ENCODE data around the gene CACNA1G. TPM values are rescaled to one million over a fixed set of nuclear protein-coding genes. Genes with fewer than 3 reads are reported as not detected.
A peak's percentile ranks its signal among the peaks of the same experiment; 100 is the strongest.

CACNA1G gene
- total RNA-seq, 6 donors from 2014 or later = under 0.01 to 0.37 (median 0.11) TPM; not detected in 2

DNA sequence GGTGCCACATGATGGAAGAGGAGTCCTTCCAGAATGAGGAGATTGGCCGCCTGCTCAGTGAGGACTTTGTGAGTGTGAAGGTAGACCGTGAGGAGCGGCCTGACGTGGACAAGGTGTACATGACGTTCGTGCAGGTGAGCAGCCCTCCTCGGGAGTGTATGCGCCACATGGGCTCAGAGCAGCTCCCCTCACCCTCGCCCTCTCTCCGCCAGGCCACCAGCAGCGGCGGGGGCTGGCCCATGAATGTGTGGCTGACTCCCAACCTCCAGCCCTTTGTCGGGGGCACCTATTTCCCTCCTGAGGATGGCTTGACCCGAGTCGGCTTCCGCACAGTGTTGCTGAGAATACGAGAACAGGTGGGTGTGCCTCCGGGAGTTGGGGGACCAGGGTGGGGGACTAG is 11.7 kb upstream of the CACNA1G start:
- TF ChIP-seq, protein P1, sequence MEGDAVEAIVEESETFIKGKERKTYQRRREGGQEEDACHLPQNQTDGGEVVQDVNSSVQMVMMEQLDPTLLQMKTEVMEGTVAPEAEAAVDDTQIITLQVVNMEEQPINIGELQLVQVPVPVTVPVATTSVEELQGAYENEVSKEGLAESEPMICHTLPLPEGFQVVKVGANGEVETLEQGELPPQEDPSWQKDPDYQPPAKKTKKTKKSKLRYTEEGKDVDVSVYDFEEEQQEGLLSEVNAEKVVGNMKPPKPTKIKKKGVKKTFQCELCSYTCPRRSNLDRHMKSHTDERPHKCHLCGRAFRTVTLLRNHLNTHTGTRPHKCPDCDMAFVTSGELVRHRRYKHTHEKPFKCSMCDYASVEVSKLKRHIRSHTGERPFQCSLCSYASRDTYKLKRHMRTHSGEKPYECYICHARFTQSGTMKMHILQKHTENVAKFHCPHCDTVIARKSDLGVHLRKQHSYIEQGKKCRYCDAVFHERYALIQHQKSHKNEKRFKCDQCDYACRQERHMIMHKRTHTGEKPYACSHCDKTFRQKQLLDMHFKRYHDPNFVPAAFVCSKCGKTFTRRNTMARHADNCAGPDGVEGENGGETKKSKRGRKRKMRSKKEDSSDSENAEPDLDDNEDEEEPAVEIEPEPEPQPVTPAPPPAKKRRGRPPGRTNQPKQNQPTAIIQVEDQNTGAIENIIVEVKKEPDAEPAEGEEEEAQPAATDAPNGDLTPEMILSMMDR (IDR thresholded peaks at IDR 0.05) = no peak
- TF ChIP-seq POLR2A (IDR thresholded peaks at IDR 0.05) = no peak
- no peak for TF ChIP-seq EP300 (IDR thresholded peaks at IDR 0.05)
- TF ChIP-seq POLR2AphosphoS5 (IDR thresholded peaks at IDR 0.05) = no peak
- H3K27me3 ChIP-seq = no peaks in the 10 kb centered on the region
- no peaks in the 10 kb centered on the region for H3K9me3 ChIP-seq
- no peak overlapping the region for H3K27ac ChIP-seq
- DNase-seq (no peak), ATAC-seq (ENCODE audit: low FRiP score in 2 of 2) (no peak)
- 93 to 96% methylated on average over 12 to 18 of the region's 18 CpGs for WGBS, 2 donors
- peaks cover 12 to 26% (median 13%) of the 10 kb centered on the region in 4 donors for H3K4me1 ChIP-seq
- no peak overlapping the region for H3K4me3 ChIP-seq
- peaks cover 0 to 11% (median 3%) of the 10 kb centered on the region in 4 donors for H3K36me3 ChIP-seq

- Histone ChIP-seq H3K9me3 (no peaks in the 10 kb centered on the region), H3K27ac (no peak overlapping the region), H3K4me3 (no peak overlapping the region), H3K4me1 (peaks cover 12 to 26% (median 13%) of the 10 kb centered on the region in 4 donors), H3K36me3 (peaks cover 0 to 11% (median 3%) of the 10 kb centered on the region in 4 donors), H3K27me3 (no peaks in the 10 kb centered on the region)
- no peak for TF ChIP-seq POLR2A (IDR thresholded peaks at IDR 0.05)
- TF ChIP-seq EP300 (IDR thresholded peaks at IDR 0.05) = no peak
- TF ChIP-seq, protein P1 (IDR thresholded peaks at IDR 0.05) = no peak
- TF ChIP-seq POLR2AphosphoS5 (IDR thresholded peaks at IDR 0.05) = no peak
- ATAC-seq (ENCODE audit: low FRiP score in 2 of 2) (no peak), DNase-seq (no peak)
- WGBS, 2 donors = 99 to 100% methylated on average over 3 to 15 of the region's 19 CpGs
Measured at GRCh38 chr17:50549256-50549941, 11.1 kb upstream of the CACNA1G start.

DNA sequence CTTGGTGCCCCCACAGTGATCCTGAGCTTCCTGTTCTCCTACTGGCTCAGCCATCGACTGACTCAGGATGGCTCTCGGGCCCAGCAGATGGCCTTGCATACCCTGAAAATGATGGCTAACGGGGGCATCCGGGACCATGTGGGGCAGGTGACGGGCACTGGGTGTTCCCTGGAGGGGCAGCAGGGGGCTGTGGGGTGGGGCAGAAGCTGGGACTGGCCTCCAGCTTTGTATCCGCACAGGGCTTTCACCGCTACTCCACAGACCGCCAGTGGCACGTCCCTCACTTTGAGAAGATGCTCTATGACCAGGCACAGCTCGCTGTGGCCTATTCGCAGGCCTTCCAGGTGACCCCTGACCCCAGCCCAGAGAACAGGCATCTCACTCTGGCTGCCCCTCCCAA is 10.5 kb upstream of the CACNA1G start:
- Histone ChIP-seq H3K36me3 (peaks cover 0 to 11% (median 4%) of the 10 kb centered on the region in 4 donors), H3K4me3 (no peak overlapping the region), H3K27ac (no peak overlapping the region), H3K4me1 (peaks cover 12 to 26% (median 13%) of the 10 kb centered on the region in 4 donors), H3K9me3 (no peaks in the 10 kb centered on the region), H3K27me3 (no peaks in the 10 kb centered on the region)
- no peak for DNase-seq
- no peak for ATAC-seq (ENCODE audit: low FRiP score in 2 of 2)
- no peak for TF ChIP-seq POLR2AphosphoS5 (IDR thresholded peaks at IDR 0.05)
- TF ChIP-seq POLR2A (IDR thresholded peaks at IDR 0.05) = no peak
- TF ChIP-seq, protein P1 (IDR thresholded peaks at IDR 0.05) = no peak
- TF ChIP-seq EP300 (IDR thresholded peaks at IDR 0.05) = no peak
- WGBS, 2 donors = 89 to 100% methylated on average over 3 to 8 of the region's 11 CpGs

- H3K9me3 ChIP-seq = no peaks in the 10 kb centered on the region
- H3K4me1 ChIP-seq = peaks cover 12 to 26% (median 13%) of the 10 kb centered on the region in 4 donors
- DNase-seq = peak; percentile 80 to 85
- 53 to 68% methylated on average over 18 to 29 of the region's 32 CpGs for WGBS, 2 donors
- no peak overlapping the region for H3K4me3 ChIP-seq
- ATAC-seq (ENCODE audit: low FRiP score in 2 of 2) = peak; percentile 77 to 79
- peaks cover 0 to 20% (median 11%) of the 10 kb centered on the region in 4 donors for H3K36me3 ChIP-seq
- TF ChIP-seq, protein P1 (IDR thresholded peaks at IDR 0.05) = peak; percentile 79 to 93 (median 86)
- no peak for TF ChIP-seq EP300 (IDR thresholded peaks at IDR 0.05)
- no peak overlapping the region for H3K27ac ChIP-seq
- no peaks in the 10 kb centered on the region for H3K27me3 ChIP-seq
Measured at GRCh38 chr17:50550661-50551432, 9.7 kb upstream of the CACNA1G start.
